Neutrophil (primary cell): Measurements from ENCODE around the gene DCN.

Experiments
- H3K27ac ChIP-seq: fragments of 200-600 bp; sonication (generic); 2 replicates; pipeline ENCODE4 v1.5.1; 2016; ENCODE audit warnings: mild to moderate bottlenecking, moderate library complexity
- H3K27me3 ChIP-seq: fragments of 200-600 bp; sonication (generic); 2 replicates; pipeline ENCODE4 v1.6.0; 2016; ENCODE audit warnings: mild to moderate bottlenecking
- H3K36me3 ChIP-seq: fragments of 200-600 bp; sonication (generic); 2 replicates; pipeline ENCODE4 v1.5.1; 2017
- H3K4me1 ChIP-seq, 2 experiments: fragments of 200-600 bp in 1 of 2; sonication (generic) in 1 of 2; 1 replicate in 1 of 2; 2 replicates in 1 of 2; pipeline versions ENCODE4 v1.5.1 to v1.6.1; 2013 to 2016; ENCODE audit warnings: low read depth in 1 of 2, low read length in 1 of 2, mild to moderate bottlenecking in 1 of 2, moderate library complexity in 1 of 2; ENCODE audit not compliant: control insufficient read depth in 1 of 2, insufficient read depth in 1 of 2
- H3K4me3 ChIP-seq, 2 experiments: fragments of 200-600 bp in 1 of 2; sonication (generic) in 1 of 2; 1 replicate in 1 of 2; 2 replicates in 1 of 2; pipeline ENCODE4 v1.5.1; 2013 to 2016; ENCODE audit warnings: low read depth in 1 of 2, low read length in 1 of 2, mild to moderate bottlenecking in 1 of 2, moderate library complexity in 1 of 2
- H3K9me3 ChIP-seq: fragments of 200-600 bp; sonication (generic); 2 replicates; pipeline ENCODE4 v1.5.1; 2016
- TF ChIP-seq, protein P1 (sequence below): fragments of 200-600 bp; sonication (generic); IDR thresholded peaks from 2 replicates; pipeline ENCODE4 v1.5.1; 2016; ENCODE audit warnings: antibody characterized with exemption

DCN gene

DNA sequence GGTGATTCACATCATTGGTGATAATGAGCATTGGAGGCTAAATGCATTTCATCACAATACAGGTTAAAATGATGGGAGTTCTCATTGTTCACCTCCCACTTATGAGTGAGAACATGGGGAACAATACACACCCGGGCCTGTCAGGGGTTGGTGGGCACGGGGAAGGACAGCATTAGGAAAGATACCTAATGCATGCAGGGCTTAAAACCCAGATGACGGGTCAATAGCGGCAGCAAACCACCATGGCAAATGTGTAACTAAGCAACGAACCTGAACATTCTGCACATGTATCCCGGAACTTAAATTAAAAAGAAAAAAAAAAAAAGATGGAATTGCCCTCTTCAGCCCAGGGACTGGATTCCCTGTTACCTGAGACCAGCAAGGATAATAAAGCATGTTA lies 69.0 kb downstream of the DCN start:
- no peak overlapping the region for H3K27ac ChIP-seq

DNA sequence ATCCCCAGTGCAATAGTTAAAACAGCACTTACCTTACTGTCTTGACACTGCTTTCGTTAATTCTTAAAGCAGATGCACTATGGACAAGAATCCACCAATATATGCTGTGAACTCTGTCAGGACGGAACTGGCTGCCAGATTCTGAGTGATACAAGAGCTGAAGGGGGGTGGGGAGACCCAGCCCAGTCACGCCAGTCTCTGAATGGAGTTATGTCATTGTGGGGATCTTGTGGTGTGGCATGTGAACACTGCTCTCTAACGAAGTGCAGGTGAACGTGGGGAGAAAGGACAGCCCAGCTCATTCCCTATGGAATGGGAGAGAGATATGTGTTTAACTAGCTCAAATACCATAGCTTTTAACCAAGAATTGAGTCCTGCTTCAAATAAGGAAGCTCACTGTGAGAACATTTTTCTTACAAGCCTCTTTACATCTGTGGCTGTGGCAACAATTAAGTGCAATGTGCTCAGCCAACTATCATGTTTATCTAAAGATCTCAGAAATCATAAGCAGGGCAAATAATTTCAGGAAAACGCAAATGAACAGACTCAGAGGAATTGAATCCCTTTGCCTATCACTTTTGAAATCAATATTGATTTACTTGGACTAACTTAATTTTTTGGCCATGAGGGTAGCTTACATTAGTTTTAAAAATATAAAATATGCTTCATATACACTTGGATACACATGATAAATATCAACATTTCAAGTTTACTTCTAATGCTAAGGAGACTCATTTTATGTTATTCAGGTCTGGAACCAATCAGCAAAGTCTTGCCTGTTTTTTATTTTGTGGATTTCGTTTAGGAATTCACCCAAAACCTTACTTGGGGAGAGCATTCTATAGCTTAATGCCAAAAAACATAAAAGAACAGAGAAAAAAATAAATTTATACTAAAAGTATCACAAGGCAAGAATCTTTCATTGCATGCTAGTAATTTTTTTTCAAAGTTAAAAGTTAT lies 71.0 kb downstream of the DCN start, which contains the start of gene LUM:
TSS of gene LUM (minus strand) at position 129 of the 960 bp plus-strand sequence. CDS start 2,515 bp downstream, outside the sequence.
- Histone ChIP-seq H3K4me3 (no peak within 1 kb of the TSS), H3K27me3 (no peaks in the 10 kb centered on the region), H3K4me1 (no peaks in the 10 kb centered on the region), H3K36me3 (no peaks in the 10 kb centered on the region), H3K9me3 (no peaks in the 10 kb centered on the region), H3K27ac (no peak within 1 kb of the TSS)
- TF ChIP-seq, protein P1, sequence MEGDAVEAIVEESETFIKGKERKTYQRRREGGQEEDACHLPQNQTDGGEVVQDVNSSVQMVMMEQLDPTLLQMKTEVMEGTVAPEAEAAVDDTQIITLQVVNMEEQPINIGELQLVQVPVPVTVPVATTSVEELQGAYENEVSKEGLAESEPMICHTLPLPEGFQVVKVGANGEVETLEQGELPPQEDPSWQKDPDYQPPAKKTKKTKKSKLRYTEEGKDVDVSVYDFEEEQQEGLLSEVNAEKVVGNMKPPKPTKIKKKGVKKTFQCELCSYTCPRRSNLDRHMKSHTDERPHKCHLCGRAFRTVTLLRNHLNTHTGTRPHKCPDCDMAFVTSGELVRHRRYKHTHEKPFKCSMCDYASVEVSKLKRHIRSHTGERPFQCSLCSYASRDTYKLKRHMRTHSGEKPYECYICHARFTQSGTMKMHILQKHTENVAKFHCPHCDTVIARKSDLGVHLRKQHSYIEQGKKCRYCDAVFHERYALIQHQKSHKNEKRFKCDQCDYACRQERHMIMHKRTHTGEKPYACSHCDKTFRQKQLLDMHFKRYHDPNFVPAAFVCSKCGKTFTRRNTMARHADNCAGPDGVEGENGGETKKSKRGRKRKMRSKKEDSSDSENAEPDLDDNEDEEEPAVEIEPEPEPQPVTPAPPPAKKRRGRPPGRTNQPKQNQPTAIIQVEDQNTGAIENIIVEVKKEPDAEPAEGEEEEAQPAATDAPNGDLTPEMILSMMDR, result no peak

More for the DNA sequence above, 69.0 kb downstream of the DCN start:
- Histone ChIP-seq H3K9me3 (no peaks in the 10 kb centered on the region), H3K4me1 (no peaks in the 10 kb centered on the region), H3K36me3 (no peaks in the 10 kb centered on the region), H3K4me3 (no peak overlapping the region), H3K27me3 (no peaks in the 10 kb centered on the region)
- TF ChIP-seq, protein P1, result no peak

DNA sequence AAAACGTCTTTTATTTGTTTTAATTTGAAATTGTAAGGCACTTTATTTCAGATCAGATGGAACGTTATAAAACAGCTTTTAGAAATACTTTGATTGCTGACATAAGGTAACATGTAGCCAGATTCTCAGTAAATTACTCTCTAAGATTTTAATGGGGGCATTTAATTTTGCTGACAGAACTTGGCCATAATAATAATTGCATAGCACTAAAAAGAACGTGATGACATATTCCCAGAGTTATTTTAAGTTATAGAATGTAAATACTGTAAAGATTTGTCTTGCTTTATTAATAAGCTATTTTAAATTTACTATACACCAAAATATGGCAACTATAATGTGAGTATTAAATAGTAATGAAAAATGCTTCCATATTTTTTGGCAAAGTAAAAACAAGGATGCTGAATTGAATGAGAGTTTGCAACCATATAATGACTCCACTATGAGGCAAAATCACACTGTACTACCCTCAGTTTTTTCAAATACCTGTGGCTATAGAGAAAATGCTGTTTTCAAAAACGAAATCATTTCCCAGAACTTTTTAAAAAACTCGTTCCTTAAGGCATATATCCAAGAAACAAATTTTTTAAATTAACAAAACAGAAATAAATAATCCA lies 72.2 kb downstream of the DCN start:
- Histone ChIP-seq H3K9me3 (no peaks in the 10 kb centered on the region), H3K4me1 (no peaks in the 10 kb centered on the region), H3K4me3 (no peak overlapping the region), H3K27me3 (no peaks in the 10 kb centered on the region), H3K27ac (no peak overlapping the region), H3K36me3 (no peaks in the 10 kb centered on the region)
- TF ChIP-seq, protein P1, result no peak

DNA sequence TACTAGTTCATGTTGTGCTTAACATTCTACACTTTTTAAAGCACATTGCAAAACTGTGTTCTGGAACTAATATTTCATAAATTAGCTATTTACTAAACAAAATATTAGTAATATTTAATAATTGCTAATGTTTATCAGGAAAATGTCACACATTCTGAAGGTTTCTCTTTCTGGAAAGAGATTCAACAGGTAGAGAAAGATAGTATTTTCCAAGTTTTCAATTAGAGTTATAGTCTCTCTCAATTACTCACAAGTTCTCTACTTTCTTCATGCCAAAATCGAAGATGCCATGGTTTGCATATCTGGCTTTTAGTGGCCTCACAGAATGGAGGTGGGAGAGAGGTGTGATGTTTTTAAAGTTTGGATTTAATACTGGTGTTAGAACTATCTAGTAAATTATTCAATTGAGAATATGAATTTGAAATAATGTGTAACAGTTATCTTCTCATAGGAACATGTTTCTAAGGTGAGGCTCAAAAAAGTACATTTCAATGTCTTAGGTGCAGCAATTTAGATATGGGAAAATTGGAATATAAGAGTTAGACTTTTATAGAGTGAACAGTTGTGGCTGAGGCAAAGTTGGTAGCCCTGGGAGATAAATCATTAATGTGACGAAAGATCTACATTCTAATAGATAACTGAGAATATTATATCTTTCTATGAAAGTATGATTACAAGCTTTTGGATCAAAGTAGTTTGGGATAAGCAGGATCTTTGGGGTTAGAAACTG lies 72.9 kb downstream of the DCN start:
- H3K4me1 ChIP-seq, result no peaks in the 10 kb centered on the region
- H3K4me3 ChIP-seq, result no peak overlapping the region
- H3K27me3 ChIP-seq, result no peaks in the 10 kb centered on the region
- TF ChIP-seq, protein P1, result no peak
- no peaks in the 10 kb centered on the region for H3K9me3 ChIP-seq
- no peaks in the 10 kb centered on the region for H3K36me3 ChIP-seq
- H3K27ac ChIP-seq, result no peak overlapping the region

DNA sequence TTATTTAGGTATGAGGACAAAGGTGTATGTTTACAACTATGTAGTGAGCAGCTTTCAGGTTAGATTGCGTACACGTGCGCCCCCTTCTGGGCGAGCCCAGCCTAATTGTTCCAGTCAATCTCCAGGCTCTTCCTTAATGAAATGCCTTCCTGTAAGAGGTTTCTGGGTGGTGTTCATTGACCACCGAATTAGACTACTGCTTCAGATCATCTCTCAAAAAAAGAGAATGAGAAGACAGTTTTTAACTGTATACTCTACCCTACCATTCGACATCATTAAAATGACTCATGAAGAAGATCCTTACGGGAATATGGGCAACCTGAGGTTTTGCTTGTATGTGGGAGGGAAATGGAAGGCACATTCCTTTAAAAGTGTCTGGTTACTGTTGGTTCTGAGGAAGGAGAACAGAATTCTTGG lies 73.5 kb downstream of the DCN start:
- H3K27ac ChIP-seq, result no peak overlapping the region
- TF ChIP-seq, protein P1, result no peak
- H3K4me3 ChIP-seq, result no peak overlapping the region
- H3K27me3 ChIP-seq, result no peaks in the 10 kb centered on the region
- no peaks in the 10 kb centered on the region for H3K36me3 ChIP-seq
- H3K4me1 ChIP-seq, result no peaks in the 10 kb centered on the region
- no peaks in the 10 kb centered on the region for H3K9me3 ChIP-seq
